ENCODE data around the gene CIDEC.

GRCh38 chr3:9831253-9831652, 48.8 kb downstream of the CIDEC start:
- no peak for TF ChIP-seq CTCF (IDR thresholded peaks at IDR 0.05)
- TF ChIP-seq POLR2A (IDR thresholded peaks at IDR 0.05), result no peak
